ENCODE results near the gene GABRA6.

Gene GABRA6

GRCh38 chr5:161719157-161719556 lies 33.6 kb downstream of the GABRA6 start:
- Histone ChIP-seq H3K4me3 (replicated peaks; ENCODE audit: low read depth, low read length) (no peak overlapping the region), H3K36me3 (ENCODE audit: control insufficient read depth, insufficient read depth, low read length) (no peaks in the 10 kb centered on the region), H3K27me3 (replicated peaks; ENCODE audit: control insufficient read depth, insufficient read depth, low read length) (no peaks in the 10 kb centered on the region)
- DNase-seq (ENCODE audit: extremely low read depth, insufficient read length), result no peak
- no peak for TF ChIP-seq CTCF (IDR thresholded peaks at IDR 0.05; ENCODE audit: insufficient read depth, low read length, poor library complexity, severe bottlenecking)

GRCh38 chr5:161720460-161720859 lies 34.9 kb downstream of the GABRA6 start:
- no peak for DNase-seq (ENCODE audit: extremely low read depth, insufficient read length)
- no peak overlapping the region for H3K4me3 ChIP-seq (replicated peaks; ENCODE audit: low read depth, low read length)
- H3K27me3 ChIP-seq (replicated peaks; ENCODE audit: control insufficient read depth, insufficient read depth, low read length), result no peaks in the 10 kb centered on the region
- no peak for TF ChIP-seq CTCF (IDR thresholded peaks at IDR 0.05; ENCODE audit: insufficient read depth, low read length, poor library complexity, severe bottlenecking)
- H3K36me3 ChIP-seq (ENCODE audit: control insufficient read depth, insufficient read depth, low read length), result no peaks in the 10 kb centered on the region

- no peak overlapping the region for H3K4me3 ChIP-seq (replicated peaks; ENCODE audit: low read depth, low read length)
- no peak for TF ChIP-seq CTCF (IDR thresholded peaks at IDR 0.05; ENCODE audit: insufficient read depth, low read length, poor library complexity, severe bottlenecking)
- no peaks in the 10 kb centered on the region for H3K36me3 ChIP-seq (ENCODE audit: control insufficient read depth, insufficient read depth, low read length)
- H3K27me3 ChIP-seq (replicated peaks; ENCODE audit: control insufficient read depth, insufficient read depth, low read length), result no peaks in the 10 kb centered on the region
- no peak for DNase-seq (ENCODE audit: extremely low read depth, insufficient read length)
Observed at GRCh38 chr5:161734741-161735140, 49.2 kb downstream of the GABRA6 start.

- no peak overlapping the region for H3K4me3 ChIP-seq (replicated peaks; ENCODE audit: low read depth, low read length)
- no peaks in the 10 kb centered on the region for H3K36me3 ChIP-seq (ENCODE audit: control insufficient read depth, insufficient read depth, low read length)
- no peak for DNase-seq (ENCODE audit: extremely low read depth, insufficient read length)
- no peak for TF ChIP-seq CTCF (IDR thresholded peaks at IDR 0.05; ENCODE audit: insufficient read depth, low read length, poor library complexity, severe bottlenecking)
- H3K27me3 ChIP-seq (replicated peaks; ENCODE audit: control insufficient read depth, insufficient read depth, low read length), result no peaks in the 10 kb centered on the region
Observed at GRCh38 chr5:161740433-161740832, 54.9 kb downstream of the GABRA6 start.

- Histone ChIP-seq H3K36me3 (ENCODE audit: control insufficient read depth, insufficient read depth, low read length) (no peaks in the 10 kb centered on the region), H3K4me3 (replicated peaks; ENCODE audit: low read depth, low read length) (no peak overlapping the region), H3K27me3 (replicated peaks; ENCODE audit: control insufficient read depth, insufficient read depth, low read length) (no peaks in the 10 kb centered on the region)
- DNase-seq (ENCODE audit: extremely low read depth, insufficient read length), result no peak
- no peak for TF ChIP-seq CTCF (IDR thresholded peaks at IDR 0.05; ENCODE audit: insufficient read depth, low read length, poor library complexity, severe bottlenecking)
Observed at GRCh38 chr5:161744276-161744675, 58.8 kb downstream of the GABRA6 start.

GRCh38 chr5:161745392-161745791 lies 59.9 kb downstream of the GABRA6 start:
- TF ChIP-seq CTCF (IDR thresholded peaks at IDR 0.05; ENCODE audit: insufficient read depth, low read length, poor library complexity, severe bottlenecking), result no peak
- Histone ChIP-seq H3K36me3 (ENCODE audit: control insufficient read depth, insufficient read depth, low read length) (no peaks in the 10 kb centered on the region), H3K27me3 (replicated peaks; ENCODE audit: control insufficient read depth, insufficient read depth, low read length) (no peaks in the 10 kb centered on the region), H3K4me3 (replicated peaks; ENCODE audit: low read depth, low read length) (no peak overlapping the region)
- DNase-seq (ENCODE audit: extremely low read depth, insufficient read length), result no peak

Measured in GM06990 (cell line).